Superior temporal gyrus (tissue), 1 donor: Measurements from ENCODE around the gene DBET.
A peak's percentile ranks its signal among the peaks of the same experiment; 100 is the strongest.
"Not testable (repeated sequence)": the region's sequence is repeated elsewhere in the genome, so short reads cannot be mapped to it uniquely, and the experiment has no call there.

Source experiments
- DNase-seq: peaks from one replicate; pipeline ENCODE4 v3.0.0-alpha.2; 2016; ENCODE audit errors: extremely low spot score

The DBET gene

DNA sequence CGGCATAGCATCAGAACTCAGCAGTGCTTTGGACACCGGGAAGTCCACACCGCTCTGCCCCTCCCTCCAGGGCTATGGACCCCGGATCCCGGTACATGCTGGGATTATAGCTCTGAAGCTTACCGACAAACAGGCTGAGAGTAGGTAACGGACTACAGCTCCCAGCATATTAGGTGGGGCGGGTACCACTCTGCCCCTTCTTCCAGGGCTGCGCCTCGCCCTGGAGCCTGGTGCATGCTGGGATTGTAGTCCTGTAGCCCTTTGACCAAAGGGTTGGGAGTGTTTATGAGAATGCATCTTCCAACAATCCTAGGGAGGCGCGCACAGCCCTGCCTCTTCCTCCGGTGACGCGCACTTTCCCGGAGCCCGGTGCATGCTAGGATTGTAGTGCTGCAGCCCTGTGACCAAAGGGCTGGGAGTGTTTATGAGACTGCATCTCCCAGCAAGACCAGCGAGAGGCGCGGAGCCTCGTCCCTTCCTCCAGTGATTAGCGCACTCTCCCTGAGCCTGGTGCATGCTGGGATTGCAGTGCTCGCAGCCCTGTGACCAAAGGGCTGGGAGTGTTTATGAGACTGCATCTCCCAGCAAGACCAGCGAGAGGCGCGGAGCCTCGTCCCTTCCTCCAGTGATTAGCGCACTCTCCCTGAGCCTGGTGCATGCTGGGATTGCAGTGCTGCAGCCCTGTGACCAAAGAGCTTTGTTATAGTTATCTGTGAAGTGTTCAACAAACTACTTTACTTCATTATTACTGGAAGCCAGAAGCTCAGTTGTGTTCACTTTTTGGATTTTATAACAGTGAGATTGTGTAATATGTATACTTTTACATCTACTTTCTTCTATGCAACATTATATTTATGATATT, 14.7 kb upstream of the DBET start:
- DNase-seq: not testable (repeated sequence)

DNA sequence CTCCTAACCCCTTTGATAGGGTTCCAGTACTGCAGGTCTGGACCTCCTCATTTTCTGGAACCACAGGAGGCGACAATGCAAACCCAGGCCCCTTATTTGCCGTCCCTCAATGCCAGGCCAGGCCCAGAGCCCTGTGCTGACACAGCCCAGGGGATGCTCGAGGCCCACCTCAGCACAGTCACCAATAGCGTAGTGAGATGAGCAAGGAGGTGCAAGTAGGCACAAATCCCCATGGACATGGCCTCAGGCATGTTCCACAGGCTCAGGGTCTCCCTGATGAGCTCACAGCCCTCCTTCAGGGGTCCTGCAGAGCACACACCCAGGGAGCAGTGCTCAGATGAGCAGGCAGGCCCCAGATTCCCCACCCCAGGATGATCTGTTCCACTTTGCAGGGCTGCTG, 5.3 kb upstream of the DBET start:
- DNase-seq: not testable (repeated sequence)

DNA sequence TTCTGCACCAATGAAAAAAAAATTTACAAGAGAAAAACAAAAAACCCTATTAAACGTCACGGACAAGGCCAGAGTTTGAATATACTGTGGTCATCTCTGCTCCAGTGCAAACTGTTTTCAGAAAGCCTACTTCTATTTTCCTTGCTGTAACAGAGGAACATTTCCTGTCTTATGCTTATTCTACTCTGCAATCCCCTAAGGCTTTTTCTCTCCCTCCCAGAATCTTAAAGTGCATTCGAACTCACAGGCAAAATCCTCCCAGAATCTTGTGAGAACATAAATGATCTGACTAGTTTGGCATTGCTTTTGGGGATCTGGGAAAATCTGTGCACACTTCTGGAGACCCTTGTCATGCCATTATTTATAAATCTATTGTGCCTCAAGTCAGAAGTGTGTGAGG, 503 bp downstream of the DBET start:
- not testable (repeated sequence) for DNase-seq

DNA sequence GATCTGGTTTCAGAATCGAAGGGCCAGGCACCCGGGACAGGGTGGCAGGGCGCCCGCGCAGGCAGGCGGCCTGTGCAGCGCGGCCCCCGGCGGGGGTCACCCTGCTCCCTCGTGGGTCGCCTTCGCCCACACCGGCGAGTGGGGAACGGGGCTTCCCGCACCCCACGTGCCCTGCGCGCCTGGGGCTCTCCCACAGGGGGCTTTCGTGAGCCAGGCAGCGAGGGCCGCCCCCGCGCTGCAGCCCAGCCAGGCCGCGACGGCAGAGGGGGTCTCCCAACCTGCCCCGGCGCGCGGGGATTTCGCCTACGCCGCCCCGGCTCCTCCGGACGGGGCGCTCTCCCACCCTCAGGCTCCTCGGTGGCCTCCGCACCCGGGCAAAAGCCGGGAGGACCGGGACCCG, 4.0 kb downstream of the DBET start:
- DNase-seq: not testable (repeated sequence)

DNA sequence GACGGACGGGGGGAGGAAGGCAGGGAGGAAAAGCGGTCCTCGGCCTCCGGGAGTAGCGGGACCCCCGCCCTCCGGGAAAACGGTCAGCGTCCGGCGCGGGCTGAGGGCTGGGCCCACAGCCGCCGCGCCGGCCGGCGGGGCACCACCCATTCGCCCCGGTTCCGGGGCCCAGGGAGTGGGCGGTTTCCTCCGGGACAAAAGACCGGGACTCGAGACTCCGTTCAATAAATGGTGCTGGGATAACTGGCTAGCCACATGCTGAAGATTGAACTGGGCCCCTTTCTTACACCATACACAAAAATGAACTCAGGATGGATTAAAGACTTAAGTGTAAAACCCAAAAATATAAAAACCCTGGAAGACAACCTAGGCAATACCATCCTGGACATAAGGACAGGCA, 28.8 kb downstream of the DBET start:
- DNase-seq: not testable (repeated sequence)

DNA sequence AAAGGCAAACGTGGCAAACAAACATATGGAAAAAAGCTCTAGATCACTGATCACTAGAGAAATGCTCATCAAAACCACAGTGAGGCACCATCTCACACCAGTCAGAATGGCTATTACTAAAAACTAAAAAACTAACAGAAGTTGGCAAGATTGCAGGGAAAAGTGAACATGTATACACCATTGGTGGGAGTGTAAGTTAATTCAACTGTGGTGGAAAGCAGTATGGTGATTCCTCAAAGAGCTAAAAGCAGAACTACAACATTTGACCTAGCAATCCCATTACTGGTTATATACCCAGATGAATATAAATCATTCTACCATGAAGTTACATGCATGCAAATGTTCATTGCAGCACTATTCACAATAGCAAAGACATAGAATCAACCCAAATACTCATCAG, 29.7 kb downstream of the DBET start:
- DNase-seq: not testable (repeated sequence)

DNA sequence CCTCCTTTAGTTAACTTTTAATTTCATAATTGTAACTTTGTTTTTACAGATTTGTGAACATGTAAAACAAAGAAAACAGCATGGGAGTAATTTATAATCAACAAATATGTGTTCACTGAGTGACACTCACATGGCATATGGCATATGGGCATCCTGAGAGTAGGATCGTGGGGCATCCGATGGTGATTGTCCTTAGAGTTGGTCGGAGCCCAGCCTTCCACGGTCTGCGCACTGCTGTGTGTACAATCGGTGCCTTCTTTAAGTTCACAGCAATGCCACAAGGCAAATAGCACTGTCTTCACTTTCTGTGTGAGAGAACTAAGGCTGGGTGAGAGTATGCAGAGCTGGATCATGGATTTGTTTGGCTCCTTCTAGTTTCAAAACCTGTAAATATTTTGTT, 31.0 kb downstream of the DBET start:
- DNase-seq: not testable (repeated sequence)

DNA sequence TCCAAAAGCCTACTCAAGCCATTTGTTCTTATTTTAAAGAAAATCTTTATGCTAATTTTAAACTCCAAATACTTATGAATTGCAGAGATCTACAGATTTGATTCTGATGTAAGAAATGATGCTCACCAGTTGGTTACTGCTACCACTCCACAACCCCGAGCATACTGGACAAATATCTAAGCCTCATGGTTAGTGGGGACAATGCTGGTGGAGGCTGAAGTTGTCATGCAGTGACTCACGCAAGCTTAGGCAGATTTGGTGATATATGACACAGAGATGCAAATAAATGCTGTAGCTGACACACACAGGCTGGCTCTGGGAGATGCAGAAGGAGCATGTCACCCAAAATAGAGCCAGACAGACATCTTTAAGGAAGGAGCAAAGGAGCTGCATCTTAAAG, 35.3 kb downstream of the DBET start:
- DNase-seq: not testable (repeated sequence)

DNA sequence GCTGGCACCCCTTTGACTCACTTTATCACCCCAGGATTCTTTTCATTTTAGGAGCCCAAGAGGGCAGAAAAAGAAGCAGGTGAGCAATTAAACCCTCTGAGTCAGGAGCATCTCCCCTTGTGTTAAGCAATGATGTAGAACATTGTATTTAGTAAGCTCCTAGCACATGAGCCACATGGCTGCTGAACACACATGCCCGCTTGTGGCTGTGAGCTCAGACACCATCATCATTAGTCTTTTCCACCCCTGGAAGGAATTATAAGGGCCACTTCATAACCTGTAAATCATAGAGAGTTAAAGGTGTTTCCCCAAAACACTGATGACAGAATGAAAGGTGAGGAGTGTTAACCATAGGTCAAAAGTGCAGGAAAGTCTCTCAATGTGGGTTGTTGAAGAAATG, 37.2 kb downstream of the DBET start:
- not testable (repeated sequence) for DNase-seq

DNA sequence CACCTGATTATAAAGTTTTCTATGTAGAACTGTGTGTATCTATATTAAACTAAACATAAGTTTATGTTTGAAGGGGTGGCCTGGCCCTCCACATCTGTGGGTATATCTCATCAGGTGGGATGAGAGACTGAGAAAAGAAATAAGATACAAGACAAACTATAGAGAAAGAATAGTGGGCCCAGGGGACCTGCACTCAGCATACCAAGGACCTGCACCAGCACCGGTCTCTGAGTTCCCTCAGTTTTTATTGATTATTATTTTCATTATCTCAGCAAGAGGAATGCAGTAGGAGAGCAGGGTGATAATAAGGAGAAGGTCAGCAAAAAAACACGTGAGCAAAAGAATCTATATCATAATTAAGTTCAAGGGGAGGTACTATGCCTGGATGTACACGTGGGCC, 41.9 kb downstream of the DBET start:
- not testable (repeated sequence) for DNase-seq

DNA sequence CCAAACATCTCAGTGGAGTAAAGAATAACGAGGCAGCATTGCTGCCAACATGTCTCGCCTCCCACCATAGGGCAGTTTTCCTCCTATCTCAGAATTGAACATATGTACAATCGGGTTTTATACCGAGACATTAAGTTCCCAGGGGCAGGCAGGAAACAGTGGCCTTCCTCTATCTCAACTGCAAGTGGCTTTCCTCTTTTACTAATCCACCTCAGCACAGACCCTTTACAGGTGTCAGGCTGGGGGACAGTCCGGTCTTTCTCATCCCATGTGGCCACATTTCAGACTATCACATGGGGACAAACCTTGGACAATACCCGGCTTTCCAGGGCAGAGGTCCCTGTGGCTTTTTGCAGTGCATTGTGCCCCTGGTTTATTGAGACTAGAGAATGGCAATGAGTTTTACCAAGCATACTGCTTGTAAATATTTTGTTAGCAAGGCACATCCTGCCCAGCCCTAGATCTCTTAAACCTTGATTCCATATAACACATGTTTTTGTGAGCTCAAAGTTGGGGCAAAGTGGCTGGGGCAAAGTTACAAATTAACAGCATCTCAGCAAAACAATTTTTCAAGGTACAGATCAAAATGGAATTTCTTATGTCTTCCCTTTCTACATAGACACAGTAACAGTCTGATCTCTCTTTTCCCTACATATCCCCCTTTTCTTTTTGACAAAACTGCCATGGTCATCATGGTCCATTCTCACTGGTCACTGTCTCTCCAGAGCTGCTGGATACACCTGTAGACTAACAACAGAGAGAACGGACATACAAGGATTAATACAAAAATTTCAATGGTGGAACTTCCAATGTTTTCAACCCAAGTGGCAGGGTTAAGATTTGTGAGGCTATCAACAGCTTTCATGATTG, 42.5 kb downstream of the DBET start:
- DNase-seq: peak; percentile 4

DNA sequence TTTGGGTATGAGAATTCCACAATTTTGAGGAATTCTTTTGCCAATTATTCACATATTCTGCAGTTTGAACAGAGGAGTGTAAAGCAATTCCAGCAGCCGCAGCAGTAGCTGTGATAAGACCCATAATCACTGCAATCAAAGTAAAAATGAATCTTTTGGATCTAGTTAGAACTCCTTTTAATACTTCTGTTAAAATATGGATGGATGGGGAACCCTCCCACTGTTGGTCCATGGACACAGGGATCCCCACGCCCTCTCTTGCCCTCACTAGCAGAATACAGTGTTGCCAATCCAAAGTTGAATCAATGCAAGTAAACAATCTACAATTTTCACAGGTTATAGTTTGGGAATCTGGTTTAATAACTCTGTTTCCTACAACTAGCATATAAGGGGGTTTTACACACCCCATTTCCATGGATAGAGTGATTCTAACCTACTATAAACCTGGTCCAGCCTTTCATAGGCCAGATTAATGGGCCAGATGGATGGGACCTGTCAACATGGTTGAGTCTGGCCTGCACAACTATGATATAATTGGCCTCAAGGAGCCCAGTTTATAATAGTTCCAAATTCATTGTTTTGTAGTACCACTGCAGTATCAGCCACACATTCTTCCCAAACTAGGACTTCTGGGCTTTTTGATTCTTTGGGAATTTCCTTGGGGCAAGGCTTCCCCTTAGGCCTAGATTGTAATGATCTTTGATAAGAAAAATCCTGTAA, 43.6 kb downstream of the DBET start:
- DNase-seq: peak; percentile 11

DNA sequence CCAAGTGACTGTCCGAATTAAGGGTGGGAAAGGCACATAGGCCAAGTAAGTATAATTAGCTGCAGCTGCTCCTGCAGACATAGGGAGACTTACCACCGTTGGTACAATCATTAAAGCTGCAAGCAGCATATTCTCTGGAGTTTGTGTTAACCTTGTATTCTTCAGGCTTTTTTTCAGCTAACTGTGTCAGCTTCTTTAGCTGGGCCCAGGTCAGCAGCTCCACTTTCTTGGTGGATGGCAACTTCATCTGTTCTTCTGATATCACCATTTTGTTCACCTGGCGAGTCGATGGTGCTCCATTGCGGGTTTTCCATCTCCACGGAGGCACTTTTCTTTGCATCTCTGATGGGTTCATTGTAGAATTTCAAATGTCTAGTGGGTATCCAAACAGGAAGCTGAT, 44.5 kb downstream of the DBET start:
- peak; percentile 9 for DNase-seq

DNA sequence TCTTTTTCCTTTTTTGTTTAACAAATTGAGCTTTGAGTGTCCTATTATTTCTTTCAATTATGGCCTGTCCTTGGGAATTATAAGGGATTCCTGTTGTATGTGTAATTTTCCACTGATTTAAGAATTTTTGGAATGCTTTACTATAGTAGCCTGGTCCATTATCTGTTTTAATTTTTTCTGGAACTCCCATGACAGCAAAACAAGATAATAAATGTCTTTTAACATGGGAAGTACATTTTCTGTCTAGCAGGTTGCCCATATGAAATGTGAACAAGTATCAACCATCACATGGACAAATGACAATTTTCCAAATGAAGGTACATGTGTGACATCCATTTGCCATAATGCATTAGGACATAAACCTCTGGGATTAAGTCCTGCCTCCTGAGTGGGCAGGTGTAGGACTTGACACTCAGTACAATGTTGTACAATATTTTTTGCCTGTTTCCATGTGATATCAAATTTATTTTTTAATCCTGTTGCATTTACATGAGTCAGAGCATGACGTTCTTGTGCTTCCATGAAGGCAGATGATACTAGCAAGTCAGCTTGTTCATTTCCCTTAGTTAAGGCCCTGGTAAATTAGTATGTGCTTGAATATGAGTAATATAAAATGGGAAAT, 45.2 kb downstream of the DBET start:
- peak; percentile 12 for DNase-seq

DNA sequence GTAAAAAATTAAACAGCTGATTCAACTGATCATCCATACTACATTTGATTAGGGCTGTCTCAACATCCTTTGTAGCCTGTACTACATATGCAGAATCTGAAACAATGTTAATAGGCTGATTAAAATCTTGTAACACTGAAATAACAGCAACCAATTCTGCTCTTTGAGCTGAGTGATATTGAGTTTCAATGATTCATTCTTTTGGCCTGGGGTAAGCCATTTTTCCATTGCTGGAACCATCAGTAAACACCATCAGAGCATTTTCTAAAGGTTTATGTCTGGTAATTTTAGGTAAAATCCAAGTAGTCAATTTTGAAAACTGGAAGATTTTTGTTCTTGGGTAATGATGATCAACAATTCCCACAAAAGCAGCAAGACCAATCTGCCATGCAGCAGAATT, 45.7 kb downstream of the DBET start:
- DNase-seq: peak; percentile 14

DNA sequence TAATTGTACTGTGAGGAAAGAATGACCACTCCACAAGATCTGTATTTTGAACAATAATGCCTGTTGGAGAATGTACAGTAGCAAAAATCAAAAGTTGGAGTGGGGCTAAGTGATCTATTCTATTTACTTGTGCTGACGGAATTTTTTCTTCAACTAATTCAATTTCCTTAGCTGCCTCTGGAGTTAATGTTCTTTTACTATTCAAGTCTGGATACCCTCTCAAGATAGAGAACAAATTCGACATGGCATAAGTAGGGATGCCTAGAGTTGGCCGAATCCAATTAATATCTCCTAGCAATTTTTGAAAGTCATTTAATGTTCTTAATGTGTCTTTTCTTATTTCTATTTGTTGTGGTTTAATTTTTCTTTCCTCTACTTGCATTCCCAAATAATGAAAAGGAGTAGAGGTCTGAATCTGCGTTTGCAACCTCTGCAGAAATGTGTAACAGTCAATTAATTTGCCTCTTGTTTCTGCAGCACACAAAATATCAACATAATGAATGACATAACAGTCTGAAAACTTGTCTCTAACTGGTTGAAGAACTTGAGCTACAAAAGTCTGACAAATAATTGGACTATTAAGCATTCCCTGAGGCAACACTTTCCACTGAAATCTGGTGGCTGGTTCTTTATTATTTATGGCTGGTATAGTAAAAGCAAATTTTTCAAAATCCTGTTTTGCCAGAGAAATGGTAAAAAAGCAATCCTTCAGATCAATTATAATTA, 46.4 kb downstream of the DBET start:
- peak; percentile 13 for DNase-seq

DNA sequence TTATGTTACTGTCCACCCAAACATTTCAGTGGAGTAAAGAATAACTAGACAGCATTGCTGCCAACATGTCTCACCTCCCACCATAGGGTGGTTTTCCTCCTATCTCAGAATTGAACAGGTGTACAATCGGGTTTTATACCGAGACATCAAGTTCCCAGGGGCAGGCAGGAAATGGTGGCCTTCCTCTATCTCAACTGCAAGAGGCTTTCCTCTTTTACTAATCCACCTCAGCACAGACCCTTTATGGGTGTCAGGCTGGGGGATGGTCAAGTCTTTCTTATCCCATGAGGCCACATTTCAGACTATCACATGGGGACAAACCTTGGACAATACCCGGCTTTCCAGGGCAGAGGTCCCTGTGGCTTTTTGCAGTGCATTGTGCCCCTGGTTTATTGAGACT, 48.6 kb downstream of the DBET start:
- not testable (repeated sequence) for DNase-seq

DNA sequence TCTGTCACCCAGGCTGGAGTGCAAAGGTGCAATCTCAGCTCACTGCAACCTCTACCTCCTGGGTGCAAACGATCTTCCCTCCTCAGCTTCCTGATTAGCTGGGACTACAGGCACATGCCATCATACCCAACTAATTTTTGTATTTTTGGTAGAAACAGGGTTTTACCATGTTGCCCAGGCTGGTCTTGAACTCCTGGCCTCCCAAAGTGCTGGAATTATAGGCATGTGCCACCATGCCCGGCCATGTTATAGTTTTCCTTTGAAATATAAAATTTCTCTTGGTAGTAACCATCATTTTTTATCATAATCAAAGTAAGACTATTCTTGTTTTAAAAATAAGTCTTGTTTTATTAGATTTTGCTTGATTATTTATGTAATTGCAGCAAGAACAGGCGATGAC, 50.7 kb downstream of the DBET start:
- peak; percentile 2 for DNase-seq
